Stimulated activated CD8-positive, alpha-beta memory T cell treated with anti-CD3 and anti-CD28 coated beads, Interleukin-7, amount 100 ng/mL, for 1 hour (primary cell): Measurements from ENCODE around the gene EFCAB5.
"Not testable (repeated sequence)": the region's sequence is repeated elsewhere in the genome, so short reads cannot be mapped to it uniquely, and the experiment has no call there.

Experiments used
- DNase-seq, 2 donors: peaks; one replicate each; pipeline ENCODE4 v3.0.0-alpha.2; 2020; ENCODE audit warnings: low read depth in 2 of 2

The EFCAB5 gene

DNA sequence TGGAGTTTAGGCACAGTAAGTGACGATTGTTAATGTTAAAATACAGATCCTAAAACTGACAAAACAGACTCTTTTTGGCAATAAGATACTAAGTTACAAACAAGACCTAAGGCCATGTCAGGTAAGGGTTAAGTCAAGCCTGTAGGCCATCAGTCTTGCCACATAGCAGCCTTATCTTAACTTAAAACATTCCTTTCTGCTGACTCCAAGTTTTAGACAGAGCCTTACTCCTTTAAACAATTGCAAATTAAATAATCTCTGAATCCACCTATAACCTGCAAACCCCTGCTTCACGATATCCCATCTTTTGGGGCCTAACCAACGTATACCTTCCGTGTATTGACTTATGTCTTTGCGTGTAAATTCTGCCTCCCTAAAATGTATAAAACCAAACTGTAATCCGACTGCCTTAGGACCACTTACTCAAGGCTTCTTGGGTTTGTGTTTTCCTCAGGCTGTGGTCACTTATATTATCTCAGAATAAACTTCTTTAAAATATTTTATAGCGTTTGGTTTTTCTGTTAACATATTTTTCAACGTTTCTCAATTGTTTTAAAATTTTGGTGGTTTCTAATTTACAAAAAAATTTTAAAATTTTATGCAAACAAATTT, 64.4 kb downstream of the EFCAB5 start:
- no peak for DNase-seq

DNA sequence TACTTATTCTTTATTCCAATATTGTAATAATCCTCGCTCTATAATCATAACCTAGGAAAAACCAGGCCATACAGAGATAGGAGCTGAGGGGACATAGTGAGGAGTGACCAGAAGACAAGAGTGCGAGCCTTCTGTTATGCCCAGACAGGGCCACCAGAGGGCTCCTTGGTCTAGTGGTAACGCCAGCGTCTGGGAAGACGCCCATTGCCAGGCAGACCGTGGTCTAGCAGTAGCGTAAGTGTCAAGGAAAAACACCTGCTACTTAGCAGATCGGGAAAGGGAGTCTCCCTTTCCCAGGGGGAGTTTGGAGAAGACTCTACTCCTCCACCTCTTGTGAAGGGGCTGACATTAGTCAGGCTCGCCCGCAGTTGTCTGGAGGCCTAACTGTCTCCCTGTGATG, 70.5 kb downstream of the EFCAB5 start:
- not testable (repeated sequence) for DNase-seq

- DNase-seq = no peak
Observed at GRCh38 chr17:30021708-30022317, 80.4 kb downstream of the EFCAB5 start.

- not testable (repeated sequence) for DNase-seq
Observed at GRCh38 chr17:30025325-30025724, 83.9 kb downstream of the EFCAB5 start.

DNA sequence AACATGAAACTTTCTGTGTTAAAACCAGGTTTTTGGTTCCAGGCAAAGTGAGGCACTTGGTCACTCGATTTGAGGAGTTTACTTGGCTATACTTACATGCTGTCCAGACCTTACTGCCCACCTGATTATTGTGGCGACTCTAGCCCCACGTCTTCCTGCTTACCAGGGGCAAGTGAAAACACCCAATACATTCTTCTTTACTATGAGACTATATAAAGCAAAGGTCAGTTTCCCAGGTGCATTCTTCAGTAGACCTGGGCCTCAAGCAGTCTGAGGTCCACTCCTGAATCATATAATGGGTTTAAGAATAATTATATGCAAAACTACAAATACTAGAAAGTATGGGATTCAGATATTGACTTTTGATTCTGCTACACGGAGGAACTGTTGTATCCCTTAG, 86.2 kb downstream of the EFCAB5 start:
- no peak for DNase-seq

GRCh38 chr17:30031214-30031869, 89.9 kb downstream of the EFCAB5 start:
- DNase-seq = no peak

- no peak for DNase-seq
Observed at GRCh38 chr17:30035369-30035768, 93.9 kb downstream of the EFCAB5 start.

GRCh38 chr17:30040719-30041518, 99.5 kb downstream of the EFCAB5 start:
- DNase-seq = not testable (repeated sequence)

- no peak for DNase-seq
Observed at GRCh38 chr17:30041551-30041950, 100.1 kb downstream of the EFCAB5 start.

- DNase-seq = no peak
Observed at GRCh38 chr17:30062372-30062771, 120.9 kb downstream of the EFCAB5 start.

GRCh38 chr17:30064738-30065137, 123.3 kb downstream of the EFCAB5 start:
- no peak for DNase-seq

GRCh38 chr17:30068465-30068864, 127.0 kb downstream of the EFCAB5 start:
- DNase-seq = no peak

- DNase-seq = no peak
Observed at GRCh38 chr17:30074254-30074653, 132.8 kb downstream of the EFCAB5 start.

- DNase-seq = no peak
Observed at GRCh38 chr17:30074730-30075129, 133.3 kb downstream of the EFCAB5 start.

DNA sequence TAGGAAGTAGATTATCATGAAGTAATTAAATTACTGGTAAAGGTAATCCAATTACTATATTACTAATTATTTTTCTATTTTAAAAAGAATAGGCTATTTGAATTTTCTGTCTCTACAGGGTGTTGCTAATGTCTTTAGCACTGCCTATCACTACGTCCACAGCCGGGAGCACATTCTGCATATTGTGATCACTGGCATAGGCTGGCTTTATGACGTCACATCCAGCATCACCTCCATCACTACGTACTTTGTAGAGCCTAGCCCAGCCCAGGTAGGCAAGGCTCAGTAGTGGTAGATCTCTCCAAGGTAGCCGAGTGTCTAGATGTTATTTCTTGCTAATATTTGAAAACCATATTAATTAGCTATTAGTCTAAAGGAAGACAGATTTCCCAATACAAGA, 141.3 kb downstream of the EFCAB5 start:
- no peak for DNase-seq

- no peak for DNase-seq
Observed at GRCh38 chr17:30084788-30085187, 143.4 kb downstream of the EFCAB5 start.

GRCh38 chr17:30086896-30087295, 145.5 kb downstream of the EFCAB5 start:
- DNase-seq = no peak

DNA sequence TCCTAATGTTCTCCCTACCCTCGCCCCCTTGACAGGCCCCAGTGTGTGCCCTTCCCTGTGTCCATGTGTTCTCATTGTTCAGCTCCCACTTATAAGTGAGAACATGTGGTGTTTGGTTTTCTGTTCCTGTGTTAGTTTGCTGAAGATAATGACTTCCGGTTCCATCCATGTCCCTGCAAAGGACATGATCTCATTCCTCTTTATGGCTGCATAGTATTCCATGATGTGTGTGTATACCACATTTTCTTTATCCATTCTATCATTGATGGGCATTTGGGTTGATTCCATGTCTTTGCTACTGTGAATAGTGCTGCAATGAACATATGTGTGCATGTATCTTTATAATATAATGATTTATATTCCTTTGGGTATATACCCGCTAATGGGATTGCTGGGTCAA, 146.0 kb downstream of the EFCAB5 start:
- DNase-seq = not testable (repeated sequence)

DNA sequence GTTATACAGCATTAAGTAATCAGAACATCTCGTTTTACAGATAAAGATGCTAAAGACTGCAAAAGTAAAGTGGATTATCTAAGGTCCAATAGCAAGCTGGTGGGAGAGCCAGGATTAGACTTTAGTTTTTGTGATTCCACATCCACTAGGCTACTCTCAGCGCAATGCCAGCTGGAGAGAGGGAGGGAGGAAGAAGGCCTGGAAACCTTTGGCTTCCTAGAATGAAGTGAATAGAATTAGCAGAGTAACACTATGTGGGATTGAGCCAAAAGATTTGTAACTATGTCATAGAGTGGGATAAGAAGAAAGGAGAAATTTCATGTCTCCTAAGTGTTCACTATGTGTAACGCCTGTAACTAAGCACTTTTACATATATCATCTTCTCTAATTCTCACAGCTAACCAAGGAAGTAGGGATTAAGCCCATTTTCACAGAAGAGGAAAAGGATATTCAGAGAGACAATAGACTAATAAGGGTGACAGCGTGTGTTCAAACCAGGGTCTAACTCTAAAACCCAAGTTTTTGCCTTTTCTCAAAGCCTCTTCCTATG, 149.8 kb downstream of the EFCAB5 start:
- no peak for DNase-seq

DNA sequence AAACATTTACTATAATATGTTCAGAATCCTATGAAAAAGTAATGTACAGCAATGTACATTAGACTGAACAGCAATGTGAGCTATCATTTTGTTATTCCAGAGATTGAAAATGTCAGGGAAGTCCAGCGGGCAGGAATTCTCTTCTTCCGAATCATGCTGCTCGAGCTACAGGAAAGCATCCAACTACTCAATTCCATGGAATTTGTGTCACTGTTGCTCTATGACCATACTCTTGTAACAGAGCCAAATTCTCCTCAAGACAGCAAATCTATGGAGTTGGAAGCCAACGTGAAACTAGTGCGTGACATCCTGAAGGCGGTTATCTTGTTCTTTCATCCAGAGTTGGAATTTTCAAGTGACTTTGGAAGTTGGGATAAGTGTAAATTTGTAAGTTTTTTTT, 150.3 kb downstream of the EFCAB5 start:
- DNase-seq = no peak

DNA sequence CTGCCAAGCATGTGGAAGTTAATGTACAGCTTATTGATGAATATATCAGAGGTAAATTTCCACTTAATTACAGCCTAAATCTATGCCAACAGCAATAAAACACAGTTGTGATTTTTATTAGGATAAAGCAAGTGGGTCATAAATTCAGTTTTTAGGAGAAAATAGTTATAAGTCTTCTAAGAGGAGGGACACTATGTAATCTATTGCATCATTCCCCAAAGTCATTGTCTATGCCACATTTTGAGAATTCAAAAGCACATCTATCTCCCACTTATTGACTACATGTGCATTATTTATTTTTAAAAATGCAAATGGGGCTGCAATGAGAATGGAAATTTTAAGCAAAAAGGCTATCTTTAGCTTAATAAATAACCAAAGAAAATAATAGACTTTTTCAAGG, 151.5 kb downstream of the EFCAB5 start:
- no peak for DNase-seq

DNA sequence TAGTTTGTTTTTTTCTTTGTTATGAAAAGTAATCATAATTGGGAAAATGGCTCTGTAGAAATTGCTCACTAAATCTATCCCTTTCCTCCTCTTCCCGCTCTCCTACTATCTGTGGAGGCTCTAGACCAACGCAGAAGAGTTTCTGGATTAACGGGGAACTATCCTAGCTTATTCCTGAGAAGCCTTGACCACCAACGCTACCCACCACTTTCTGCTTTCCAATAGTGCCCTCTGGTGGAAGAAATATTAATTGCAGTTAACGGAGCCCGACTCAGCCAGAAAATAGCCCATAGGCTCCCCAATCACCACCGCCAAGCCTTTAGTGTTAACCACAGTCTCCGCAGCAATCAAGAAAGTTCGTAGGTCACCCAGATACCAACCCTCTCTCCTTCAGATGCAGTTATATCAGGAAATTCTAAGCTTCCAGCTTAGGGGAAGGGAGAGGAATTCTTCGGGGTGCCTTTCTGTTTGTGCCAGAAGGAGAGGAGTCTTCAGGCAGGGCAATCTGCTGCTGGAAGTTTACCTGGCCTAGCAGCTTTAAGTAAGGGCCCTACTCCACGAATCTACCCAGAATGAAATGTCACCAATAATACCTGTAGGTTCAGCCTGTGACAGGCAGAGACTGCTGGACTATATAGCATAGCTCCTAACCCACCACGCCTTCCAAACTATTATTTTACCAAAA, 152.2 kb downstream of the EFCAB5 start:
- no peak for DNase-seq
